GM21381 (cell line): ENCODE results near the gene SMLR1.

Source experiments
- ATAC-seq: cut with Tn5 transposase; IDR thresholded peaks from one replicate; pipeline ENCODE4 v1.9.1; 2021; ENCODE audit warnings: mild to moderate bottlenecking, moderate library complexity; ENCODE audit not compliant: unreplicated experiment

The SMLR1 gene

DNA sequence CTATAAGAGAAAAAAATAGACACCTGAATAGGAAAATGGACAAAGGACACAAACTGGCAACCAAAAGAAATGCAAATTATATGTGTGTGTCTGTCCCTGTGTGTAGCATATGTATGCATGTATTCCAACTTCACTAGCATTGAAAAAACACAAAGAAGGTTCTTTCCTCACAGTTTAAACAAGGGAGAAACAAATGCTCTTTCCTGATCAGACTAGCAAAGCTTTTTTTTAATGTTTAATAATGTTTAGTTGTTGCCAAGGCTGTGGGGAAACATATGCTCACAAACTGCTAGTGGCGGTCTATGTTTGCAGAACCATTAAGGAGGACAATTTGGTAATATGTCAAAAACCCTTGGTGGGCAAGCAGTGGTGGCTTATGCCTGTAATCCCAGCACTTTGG, 22.4 kb downstream of the SMLR1 start:
- no peak for ATAC-seq

DNA sequence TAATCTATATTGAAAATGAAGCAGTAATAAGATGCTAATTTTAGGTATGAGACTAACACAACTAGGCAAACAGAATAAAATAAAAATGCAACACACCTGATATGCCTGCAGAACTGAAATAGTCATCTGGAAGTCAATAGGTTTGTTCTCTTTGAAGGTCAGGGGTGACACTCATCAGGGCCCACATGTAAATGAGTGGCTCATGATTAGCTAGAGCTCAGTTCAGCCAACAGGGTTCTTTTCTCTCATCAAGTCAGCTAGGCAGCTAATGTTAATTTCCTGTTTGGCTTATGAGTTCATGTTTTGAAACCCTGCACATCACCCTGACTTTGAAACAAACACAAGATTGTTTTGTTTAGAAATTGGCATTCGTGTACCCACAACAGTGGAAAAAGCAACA, 23.8 kb downstream of the SMLR1 start:
- no peak for ATAC-seq

DNA sequence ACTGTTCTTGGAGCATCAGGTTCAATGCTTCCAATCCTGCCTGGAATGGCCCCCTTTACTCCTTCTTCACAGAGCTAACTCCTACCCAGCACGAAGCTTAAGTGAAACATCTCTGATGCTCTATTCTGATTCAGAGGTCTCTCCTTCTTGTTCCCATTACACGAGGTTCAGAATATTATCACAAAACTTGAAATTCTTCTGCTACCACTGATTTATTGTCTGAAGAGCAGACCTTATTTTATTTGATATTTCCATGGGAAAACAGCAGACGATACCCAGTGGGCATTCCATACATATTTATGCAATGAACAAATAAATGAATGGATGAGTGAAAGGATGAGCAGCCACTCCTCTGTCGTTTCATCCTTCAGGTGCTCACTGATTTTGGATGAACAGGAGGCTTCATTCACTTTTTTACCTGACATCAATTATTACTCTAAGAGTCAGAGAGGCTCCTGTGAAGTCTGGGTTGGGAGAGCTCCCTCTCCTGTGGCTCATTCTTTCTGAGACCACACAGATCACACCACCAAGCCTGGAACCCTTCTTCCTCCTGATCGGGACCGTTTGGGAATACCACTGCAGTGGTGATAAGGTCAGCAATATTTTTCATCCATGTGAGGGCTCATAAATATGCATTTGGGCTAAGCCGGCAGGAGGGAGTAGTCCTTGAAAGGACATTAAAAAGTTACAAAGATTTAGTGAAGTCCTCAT, 25.8 kb downstream of the SMLR1 start:
- no peak for ATAC-seq

DNA sequence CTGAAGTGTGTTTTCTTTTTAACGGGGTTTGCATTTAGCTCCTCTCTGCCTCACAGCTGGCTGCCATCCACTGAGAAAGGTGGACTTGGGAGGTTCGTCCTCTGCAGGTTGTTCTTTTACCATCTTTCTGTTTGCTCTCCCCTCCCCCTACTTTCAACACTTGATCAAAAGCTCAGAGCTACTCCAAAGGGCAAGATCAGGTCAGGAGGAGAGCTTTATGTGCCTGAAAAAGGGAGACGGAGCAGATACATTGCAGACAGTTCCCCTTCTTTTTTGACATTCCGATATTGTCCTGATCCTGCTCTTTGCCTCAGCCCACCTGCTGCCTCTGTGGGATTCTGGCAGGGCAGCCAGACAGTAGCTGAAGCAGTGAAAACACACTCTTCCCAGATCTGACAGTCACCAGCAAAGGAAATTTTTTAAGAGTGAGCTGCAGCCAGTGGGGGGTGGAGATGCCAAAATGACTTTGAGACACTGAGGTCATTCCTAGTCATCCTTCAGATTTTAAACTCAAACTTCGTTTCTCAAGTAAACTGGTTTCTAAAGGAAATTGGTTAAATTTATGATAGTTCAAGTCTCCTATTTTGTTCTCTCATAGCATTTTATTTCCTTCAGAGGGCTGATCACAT, 26.5 kb downstream of the SMLR1 start:
- ATAC-seq, result no peak

DNA sequence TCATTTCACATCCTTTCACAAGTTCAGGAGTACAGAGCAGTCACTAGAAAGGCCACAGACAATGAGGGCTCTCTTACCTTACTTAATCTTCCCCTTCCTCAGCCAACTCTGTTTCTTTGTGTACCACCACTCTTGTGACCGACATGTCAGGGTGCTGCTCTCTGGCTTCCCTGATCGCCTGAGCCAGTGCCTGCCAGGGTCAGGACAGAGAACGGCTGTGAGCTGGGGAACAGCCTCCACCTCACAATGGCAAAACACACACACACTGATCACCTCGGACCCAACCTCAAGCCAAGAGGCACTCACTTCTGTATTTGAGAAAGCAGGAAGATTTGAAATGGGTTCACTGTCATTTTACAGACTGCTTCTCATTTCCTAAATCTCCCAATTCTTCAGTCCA, 30.8 kb downstream of the SMLR1 start:
- no peak for ATAC-seq

DNA sequence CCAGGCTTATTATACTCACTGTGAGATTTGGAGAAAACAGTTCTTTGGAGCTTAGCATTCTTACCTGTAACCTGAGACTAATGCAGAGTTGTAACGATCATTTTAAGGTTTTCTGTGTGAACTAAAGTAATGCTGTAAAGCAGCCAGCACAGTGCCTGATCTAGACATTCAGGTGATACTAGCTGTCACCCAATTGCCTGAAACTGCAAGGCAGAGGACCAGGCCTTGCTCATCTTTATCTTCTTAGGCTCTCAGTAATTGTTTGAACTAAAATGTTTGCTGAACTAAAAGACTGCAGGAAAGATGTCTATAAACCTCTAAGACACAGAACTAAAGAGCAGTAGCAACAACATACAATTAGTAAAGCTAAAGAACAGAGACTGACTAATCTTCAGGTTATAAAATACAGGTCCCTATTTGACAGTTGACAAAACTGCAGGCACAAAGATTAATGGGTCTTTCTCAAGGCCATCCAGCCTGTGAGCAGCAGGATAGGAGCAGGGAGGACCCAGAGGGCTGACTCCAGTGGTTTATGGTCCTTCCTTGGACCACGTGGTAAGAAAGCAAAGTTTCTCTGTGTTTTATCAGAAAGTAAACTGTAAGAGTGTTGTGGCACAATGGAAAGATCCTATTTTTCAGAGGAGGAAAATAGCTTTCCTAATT, 31.4 kb downstream of the SMLR1 start:
- ATAC-seq, result no peak

DNA sequence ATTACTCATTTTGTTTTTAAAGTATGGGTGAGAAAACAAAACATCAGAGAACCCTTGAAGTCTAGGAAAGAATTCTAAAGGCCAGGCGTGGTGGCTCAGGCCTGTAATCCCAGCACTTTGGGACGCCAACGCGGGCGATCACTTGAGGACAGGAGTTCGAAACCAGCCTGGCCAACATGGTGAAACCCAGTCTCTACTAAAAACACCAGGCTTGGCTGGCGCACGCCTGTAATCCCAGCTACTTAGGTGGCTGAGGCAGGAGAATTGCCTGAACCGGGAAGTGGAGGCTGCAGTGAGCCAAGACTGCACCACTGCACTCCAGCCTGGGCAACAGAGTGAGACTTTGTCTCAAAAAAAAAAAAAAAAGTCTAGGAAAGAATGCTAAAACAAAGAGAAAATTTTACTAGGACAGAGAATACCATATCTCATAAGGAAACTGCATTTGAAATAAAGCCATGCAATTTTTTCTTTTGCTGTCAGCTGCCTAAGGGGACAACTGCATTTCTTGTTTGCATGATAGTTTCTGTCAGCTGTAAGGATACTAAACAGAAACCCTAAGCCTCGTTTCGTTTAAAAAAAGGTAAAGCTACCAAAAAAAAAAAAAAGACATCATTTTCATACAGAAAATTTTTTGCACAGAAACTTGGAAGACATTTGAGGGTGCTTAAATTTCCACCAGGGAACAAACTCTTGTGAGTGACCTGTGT, 32.1 kb downstream of the SMLR1 start:
- no peak for ATAC-seq

DNA sequence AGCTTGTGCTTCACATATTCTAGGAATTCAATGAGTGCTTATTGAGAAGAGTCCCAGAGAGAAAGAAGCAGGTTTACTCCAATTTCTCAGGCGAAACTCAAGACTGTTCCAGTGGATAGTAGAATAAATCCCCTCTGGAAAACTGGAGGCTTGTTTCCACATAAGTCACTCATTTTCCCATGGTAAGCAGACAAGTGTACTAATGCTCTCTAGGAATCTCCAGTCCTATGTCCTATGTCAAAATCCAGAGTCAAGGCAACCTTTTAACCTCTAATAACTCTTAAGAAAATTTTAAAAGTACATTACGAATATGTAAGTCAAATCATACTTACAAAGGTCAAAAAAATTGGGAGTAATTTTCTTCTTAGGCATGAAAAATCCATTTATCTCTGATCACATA, 35.2 kb downstream of the SMLR1 start:
- ATAC-seq, result no peak

DNA sequence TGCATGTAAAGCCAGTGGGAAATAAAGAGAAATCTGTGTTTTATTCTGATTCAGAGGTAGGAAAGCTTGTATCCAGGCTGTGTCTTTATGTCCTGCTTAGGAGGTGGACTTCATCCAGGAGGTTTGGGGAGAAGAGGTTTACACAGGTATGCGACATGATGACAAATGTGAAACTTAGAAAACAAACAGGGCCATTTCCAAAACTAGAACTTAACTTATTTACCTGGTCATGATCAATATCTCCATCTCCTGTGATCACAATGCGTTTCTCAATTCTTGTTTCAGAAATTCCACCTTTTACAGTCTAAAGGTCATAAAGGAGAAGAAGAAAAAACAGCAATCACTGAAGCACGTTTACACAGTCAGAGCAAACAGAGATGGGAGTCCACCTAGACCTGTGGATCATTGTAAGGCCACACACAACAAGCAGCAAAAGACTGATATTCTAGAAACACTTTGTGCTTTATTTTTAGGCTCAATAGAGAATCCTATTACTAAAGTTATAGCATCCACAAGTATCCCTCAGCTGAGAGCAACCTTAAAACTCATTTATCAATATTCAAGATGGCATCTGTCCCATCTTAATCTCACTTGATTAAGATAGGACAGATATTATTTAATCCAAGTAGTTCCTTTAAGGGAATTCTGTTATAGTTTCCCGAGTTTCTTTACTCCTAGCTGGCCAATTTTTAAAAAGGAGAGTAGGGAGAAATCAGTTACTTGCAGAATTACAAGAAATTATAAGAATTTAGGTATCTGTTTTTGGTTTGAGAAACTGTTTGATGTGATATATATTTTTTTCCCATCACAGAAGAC, 36.4 kb downstream of the SMLR1 start:
- no peak for ATAC-seq

DNA sequence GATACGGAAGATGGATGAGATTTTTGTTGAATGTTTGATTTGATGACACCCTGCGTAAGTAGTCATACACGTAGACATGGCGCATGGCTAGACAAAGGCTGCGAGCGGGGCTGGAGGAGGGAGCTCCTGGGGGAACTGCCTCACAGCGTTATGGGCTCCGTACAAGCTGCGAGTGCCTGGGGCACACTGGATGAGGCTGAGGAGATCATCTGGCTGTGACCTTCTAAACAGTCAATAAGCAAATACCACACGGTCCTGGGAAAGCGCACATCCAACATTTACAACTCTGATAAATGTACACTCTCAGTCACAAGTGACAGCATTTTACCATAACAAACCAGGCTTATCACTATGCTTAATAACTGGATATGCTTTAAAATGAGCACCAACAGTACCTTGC, 37.1 kb downstream of the SMLR1 start:
- no peak for ATAC-seq

DNA sequence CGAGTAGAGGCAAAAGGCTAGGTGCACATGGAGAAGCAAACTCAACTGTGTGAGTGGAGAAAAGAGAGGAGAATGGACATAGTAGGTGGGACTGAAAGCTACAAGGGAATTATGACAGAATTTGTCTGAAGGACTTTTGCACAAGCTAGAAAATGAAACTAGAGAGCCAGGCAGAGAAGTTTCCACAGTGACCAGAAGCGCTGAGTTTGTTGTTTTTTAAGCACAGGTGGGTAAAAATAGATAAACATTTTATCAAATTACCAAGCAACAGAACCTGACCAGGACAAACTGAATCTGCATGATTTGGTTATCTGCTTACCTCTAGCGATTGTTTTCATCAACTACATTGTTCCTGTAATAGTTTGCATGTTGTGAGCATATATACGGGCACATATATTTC, 38.6 kb downstream of the SMLR1 start:
- no peak for ATAC-seq

DNA sequence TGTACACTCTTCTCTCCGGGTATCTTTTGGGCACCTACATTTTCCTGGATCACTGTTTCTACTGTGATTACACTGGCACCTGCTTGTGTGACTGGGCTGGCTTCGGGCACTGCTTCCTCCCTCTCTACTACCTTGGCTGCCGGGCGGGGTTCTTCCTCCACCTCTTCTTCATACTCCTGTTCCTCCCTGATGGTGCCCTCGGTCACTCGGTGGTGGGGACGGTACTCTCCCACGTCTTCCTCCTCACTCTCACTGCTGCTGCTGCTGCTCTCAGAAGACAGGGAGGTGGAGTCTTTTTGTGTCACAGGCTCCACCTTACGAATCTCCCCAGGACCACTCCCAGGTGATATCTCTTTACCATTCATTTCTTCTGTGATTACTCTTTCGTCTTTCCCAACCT, 42.5 kb downstream of the SMLR1 start:
- no peak for ATAC-seq

DNA sequence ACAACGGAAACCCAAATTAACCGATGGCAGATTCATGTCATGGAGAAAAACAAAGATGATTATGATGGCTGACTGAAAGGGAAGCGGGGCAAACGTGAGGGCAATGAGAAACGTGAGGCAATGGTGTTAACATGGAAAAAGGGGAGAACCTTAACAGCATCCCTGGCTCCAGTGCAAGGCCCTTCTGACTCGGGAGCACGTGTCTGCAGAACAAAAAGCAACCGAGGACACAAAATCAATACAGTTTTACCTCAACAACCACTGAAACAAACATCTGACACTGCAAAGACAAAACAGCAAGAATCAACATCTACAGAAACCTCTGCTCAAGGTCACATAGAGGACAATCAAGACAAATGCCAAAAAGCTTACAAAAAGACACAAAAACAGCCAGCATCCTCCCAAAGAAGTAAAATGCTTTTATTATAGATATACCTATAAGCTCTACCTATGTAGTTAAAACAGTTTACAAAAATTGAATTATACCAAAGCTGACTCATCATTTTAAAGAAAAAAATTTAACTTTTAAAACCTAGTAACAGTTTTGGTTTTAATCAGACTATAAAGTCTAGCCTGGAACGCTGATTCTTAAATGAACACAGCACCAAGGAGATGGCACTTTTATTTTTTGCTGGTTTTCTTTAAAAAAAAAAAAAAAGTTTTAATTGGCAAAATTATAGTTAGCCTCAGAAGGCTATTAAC, 43.1 kb downstream of the SMLR1 start:
- no peak for ATAC-seq

DNA sequence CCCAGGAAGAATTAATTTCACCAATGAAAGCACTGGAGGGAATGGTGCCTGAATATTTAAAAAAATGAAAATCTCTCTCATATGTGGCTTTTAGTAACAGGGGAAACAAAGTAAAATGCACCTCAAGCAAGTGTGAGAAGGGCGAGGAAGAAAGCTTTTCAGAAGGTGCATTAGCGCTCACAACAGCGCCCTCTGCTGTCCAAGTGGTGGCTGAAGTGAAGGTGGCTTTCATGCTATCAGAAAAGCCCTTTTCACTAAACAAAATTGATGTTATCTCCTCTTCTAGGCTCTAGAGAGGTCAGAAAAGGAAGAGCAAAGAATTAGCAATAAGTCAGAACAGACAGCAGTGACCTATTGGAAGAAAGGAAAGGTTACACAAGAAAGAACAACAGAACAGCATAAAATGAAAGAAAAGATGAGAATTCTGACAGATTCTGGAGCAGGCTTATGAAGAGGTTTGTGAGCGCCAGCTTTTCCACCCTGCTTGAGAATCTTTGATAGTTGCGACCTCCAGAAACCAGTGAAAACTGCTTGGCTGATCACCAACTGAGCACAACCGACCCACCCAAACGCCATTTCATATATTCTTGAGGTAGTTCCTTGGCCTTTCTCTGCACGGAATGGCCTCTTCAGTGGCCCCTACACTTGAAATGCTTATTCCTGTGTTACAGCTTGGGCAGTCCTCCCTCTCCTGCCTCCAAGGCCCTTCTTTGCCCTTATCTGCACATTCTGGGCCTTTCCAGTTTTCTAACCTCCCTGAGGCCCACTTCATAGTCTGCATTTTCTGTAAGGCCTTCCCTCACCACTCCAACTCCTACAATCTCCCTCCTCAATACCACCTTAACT, 45.3 kb downstream of the SMLR1 start:
- no peak for ATAC-seq

DNA sequence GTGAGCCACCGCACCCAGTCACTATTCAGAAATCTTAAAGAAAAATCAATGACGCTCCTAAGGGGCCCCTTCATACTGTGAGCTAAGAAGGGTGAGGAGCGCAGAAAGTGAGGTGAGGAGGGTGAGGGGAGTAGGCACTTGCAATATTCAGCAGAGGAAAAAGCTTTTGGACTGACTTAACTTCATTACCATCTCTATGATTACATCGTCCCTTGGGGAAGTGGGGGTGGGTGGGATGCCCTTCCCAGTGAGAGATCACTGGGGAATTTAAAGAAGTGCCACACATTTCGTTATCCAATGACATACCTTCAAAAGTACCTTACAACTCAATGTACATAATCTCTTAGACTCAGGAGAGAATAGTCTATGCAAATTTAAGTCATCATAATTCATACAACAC, 46.5 kb downstream of the SMLR1 start:
- ATAC-seq, result no peak

DNA sequence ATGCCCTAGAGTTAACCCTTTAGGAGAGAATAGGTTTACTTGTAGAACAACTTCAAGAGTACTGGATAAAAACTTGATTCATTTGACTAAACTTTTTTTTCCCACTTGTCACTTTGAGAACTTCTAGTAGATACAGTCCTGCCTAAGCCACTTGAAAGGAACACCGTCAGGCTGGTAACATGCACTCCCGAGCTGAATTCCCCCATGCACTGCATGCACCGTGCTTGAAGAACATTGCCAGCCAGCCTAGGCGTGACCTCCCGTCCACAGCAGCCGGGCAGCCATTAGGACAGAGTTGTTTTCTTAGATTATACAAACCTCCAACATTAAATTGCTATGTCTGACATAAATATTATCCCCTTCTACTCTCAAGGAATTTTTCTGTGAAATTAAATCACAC, 52.6 kb downstream of the SMLR1 start:
- no peak for ATAC-seq

DNA sequence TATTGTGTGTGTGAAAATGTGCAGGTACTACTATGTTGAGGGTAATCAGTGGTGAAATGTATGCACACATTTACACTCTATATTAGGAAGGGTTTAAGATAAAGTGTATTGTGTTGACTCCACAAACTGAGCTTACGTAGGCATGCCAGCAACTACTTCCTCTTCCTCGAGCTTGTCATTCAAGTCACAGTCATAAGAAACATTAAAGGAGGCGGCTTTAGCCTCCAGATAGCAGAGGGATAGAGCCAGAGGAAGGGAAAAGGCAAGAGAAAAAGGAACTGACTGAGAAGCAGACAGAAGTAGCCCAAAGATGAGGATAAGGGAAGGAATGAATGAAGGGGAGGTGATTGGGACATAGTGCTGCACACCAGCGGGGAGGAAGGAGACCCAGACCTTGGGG, 55.2 kb downstream of the SMLR1 start:
- no peak for ATAC-seq

DNA sequence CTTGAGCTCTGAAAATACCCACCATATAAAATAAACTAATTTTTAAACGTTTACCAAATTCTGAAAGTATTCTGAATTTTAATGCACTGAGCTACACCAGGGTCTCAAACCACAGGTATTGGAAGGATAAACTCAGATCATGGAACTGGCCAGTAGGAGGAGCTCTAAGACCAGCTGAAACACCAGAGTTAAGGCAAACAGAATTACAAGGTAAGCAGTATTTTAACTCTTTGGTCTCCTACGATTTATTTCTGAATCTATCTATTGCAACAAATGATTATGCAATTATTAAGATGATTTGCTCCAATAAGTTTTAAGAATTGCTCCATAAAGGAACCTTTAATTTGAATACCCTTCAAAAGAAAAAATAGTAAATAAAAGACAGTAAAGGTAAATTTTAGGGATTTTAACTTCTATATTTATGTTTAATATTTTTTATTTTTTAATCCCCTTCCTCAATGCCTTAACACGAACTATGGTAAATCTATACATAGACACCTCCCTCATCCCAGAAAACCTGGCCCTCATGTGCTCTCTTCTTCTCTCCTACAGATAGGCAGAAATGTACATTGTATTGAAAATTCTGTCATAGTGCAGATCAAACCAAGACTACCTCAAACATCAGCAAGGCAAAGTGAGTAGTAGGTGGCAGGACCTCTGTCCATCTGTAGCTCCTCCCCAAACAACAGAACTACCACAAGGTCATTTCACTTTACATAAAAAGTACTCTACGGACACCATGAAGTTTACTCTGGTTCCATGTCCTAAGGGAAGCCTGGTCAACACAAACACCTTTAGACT, 58.4 kb downstream of the SMLR1 start:
- peak; percentile 88 for ATAC-seq
